Natural killer cell (primary cell): ENCODE measurements around the gene HBZ. TPM values are rescaled to one million over a fixed set of nuclear protein-coding genes. Genes with fewer than 3 reads are reported as not detected.
"Not testable (repeated sequence)": the region's sequence is repeated elsewhere in the genome, so short reads cannot be mapped to it uniquely, and the experiment has no call there.

Experiments used
- ATAC-seq, 3 donors: fragments of 150-1000 bp in 2 of 3; fragments of 200-7000 bp in 1 of 3; cut with Tn5 transposase; 1 replicate in 1 of 3; 2 replicates in 2 of 3; pipeline ENCODE4 v1.10.0; 2021; ENCODE audit warnings: mild to moderate bottlenecking in 2 of 3, moderate library complexity in 2 of 3
- DNase-seq, 2 donors: peaks; one replicate each; pipeline versions ENCODE4 v3.0.0 to v3.0.0-alpha.2; 2013 to 2021; ENCODE audit warnings: mixed read lengths in 1 of 2
- H3K27ac ChIP-seq: one replicate; pipeline ENCODE4 v1.5.1; 2013; ENCODE audit warnings: mild to moderate bottlenecking, low read length
- H3K27me3 ChIP-seq: one replicate; pipeline ENCODE4 v1.6.1; 2013; ENCODE audit warnings: low read length; ENCODE audit not compliant: control insufficient read depth, insufficient read depth
- H3K36me3 ChIP-seq: one replicate; pipeline ENCODE4 v1.6.1; 2013; ENCODE audit warnings: low read length; ENCODE audit not compliant: control insufficient read depth, insufficient read depth
- H3K4me1 ChIP-seq: one replicate; pipeline ENCODE4 v1.6.1; 2013; ENCODE audit warnings: low read length; ENCODE audit not compliant: control insufficient read depth, insufficient read depth
- H3K4me3 ChIP-seq: one replicate; pipeline ENCODE4 v1.5.1; 2013; ENCODE audit warnings: low read length
- H3K9me3 ChIP-seq: one replicate; pipeline ENCODE4 v1.6.1; 2013; ENCODE audit warnings: low read length; ENCODE audit not compliant: control insufficient read depth, insufficient read depth
- H3K27ac Mint-ChIP-seq, 2 donors: one replicate each; pipeline ENCODE4 v1.8.0; 2022; ENCODE audit warnings: mild to moderate bottlenecking in 2 of 2, mixed read lengths in 2 of 2, moderate library complexity in 1 of 2
- H3K27me3 Mint-ChIP-seq, 2 donors: one replicate each; pipeline ENCODE4 v1.8.0; 2022; ENCODE audit warnings: low read depth in 2 of 2, mixed read lengths in 2 of 2
- H3K36me3 Mint-ChIP-seq: one replicate; pipeline ENCODE4 v1.8.0; 2022; ENCODE audit warnings: mixed read lengths
- H3K4me1 Mint-ChIP-seq, 2 donors: one replicate each; pipeline ENCODE4 v1.8.0; 2022; ENCODE audit warnings: mixed read lengths in 2 of 2
- H3K4me3 Mint-ChIP-seq: one replicate; pipeline ENCODE4 v1.8.0; 2022; ENCODE audit warnings: mild to moderate bottlenecking, moderate library complexity, mixed read lengths
- H3K9me3 Mint-ChIP-seq, 2 donors: one replicate each; pipeline ENCODE4 v1.8.0; 2022; ENCODE audit warnings: mixed read lengths in 2 of 2
- CTCF ChIP-seq: fragments of 200-600 bp; IDR thresholded peaks from one replicate; pipeline ENCODE4 v1.8.0; 2022; ENCODE audit warnings: antibody characterized with exemption
- WGBS: methylation state at CpG from one replicate; pipeline ENCODE4 v1.1.7; 2013; ENCODE audit warnings: missing lambda C conversion rate; ENCODE audit not compliant: insufficient coverage; 5-methylcytosine and 5-hydroxymethylcytosine counted together
- intact Hi-C: fragments of 100-400 bp; cut with micrococcal nuclease; formaldehyde crosslinking; loops from one replicate; pipeline ENCODE4 v1.14.2; 2022
- total RNA-seq, 4 donors: library from RNA; stranded (reverse); fragments of 120-200 nt in 1 of 4; gene quantifications; one replicate each; pipeline versions ENCODE4 v1.2.3 to v1.2.4, GENCODE V29; 2013 to 2022

The HBZ gene
- total RNA-seq, 3 donors from 2014 or later (not counting 1 experiment from before 2014, with no cell fraction given), result not detected

- no peaks in the 10 kb centered on the region for H3K9me3 ChIP-seq
- peak overlapping the region; percentile 35 for H3K4me3 Mint-ChIP-seq
- no peaks in the 10 kb centered on the region for H3K9me3 Mint-ChIP-seq
- H3K4me1 ChIP-seq, result peaks cover 21% of the 10 kb centered on the region
- H3K36me3 ChIP-seq, result no peaks in the 10 kb centered on the region
- no peak overlapping the region for H3K27ac ChIP-seq
- ATAC-seq (no peak), DNase-seq (no peak)
- intact Hi-C loops, result no loop called here
- H3K4me3 ChIP-seq, result no peak overlapping the region
- no peaks in the 10 kb centered on the region for H3K36me3 Mint-ChIP-seq
- H3K27ac Mint-ChIP-seq, result no peak overlapping the region
- peaks cover 0 to 11% of the 10 kb centered on the region in 2 donors for H3K4me1 Mint-ChIP-seq
- WGBS, result 23% methylated on average over 11 of the region's 11 CpGs
- peaks cover 7 to 39% of the 10 kb centered on the region in 2 donors for H3K27me3 Mint-ChIP-seq
- no peak for TF ChIP-seq CTCF
- H3K27me3 ChIP-seq, result peaks cover 34% of the 10 kb centered on the region
Measured at GRCh38 chr16:167122-167690, 14.8 kb downstream of the HBZ start.

GRCh38 chr16:168424-168823, 16.0 kb downstream of the HBZ start:
- H3K36me3 ChIP-seq, result no peaks in the 10 kb centered on the region
- no peaks in the 10 kb centered on the region for H3K9me3 ChIP-seq
- peaks cover 7 to 41% of the 10 kb centered on the region in 2 donors for H3K27me3 Mint-ChIP-seq
- H3K36me3 Mint-ChIP-seq, result no peaks in the 10 kb centered on the region
- H3K4me1 Mint-ChIP-seq, result peaks cover 0 to 13% of the 10 kb centered on the region in 2 donors
- DNase-seq (no peak), ATAC-seq (no peak)
- intact Hi-C loops, result no loop called here
- H3K4me3 Mint-ChIP-seq, result no peak overlapping the region
- no peak overlapping the region for H3K4me3 ChIP-seq
- peaks cover 32% of the 10 kb centered on the region for H3K27me3 ChIP-seq
- peaks cover 21% of the 10 kb centered on the region for H3K4me1 ChIP-seq
- no peak overlapping the region for H3K27ac ChIP-seq
- H3K9me3 Mint-ChIP-seq, result no peaks in the 10 kb centered on the region
- TF ChIP-seq CTCF, result no peak
- H3K27ac Mint-ChIP-seq, result no peak overlapping the region
- 65% methylated on average over 6 of the region's 6 CpGs for WGBS

- Histone ChIP-seq H3K27ac (no peak overlapping the region), H3K27me3 (peaks cover 32% of the 10 kb centered on the region), H3K4me1 (peaks cover 21% of the 10 kb centered on the region), H3K9me3 (no peaks in the 10 kb centered on the region), H3K4me3 (no peak overlapping the region), H3K36me3 (no peaks in the 10 kb centered on the region)
- Mint-ChIP-seq H3K9me3 (no peaks in the 10 kb centered on the region), H3K36me3 (no peaks in the 10 kb centered on the region), H3K4me1 (peaks cover 0 to 16% of the 10 kb centered on the region in 2 donors), H3K4me3 (no peak overlapping the region), H3K27ac (no peak overlapping the region), H3K27me3 (peaks cover 7 to 46% of the 10 kb centered on the region in 2 donors)
- intact Hi-C loops, result no loop called here
- 45% methylated on average over 3 of the region's 3 CpGs for WGBS
- no peak for DNase-seq
- ATAC-seq, result no peak
- no peak for TF ChIP-seq CTCF
Measured at GRCh38 chr16:169014-169413, 16.6 kb downstream of the HBZ start.

GRCh38 chr16:170088-170507, 17.7 kb downstream of the HBZ start:
- 8% methylated on average over 5 of the region's 5 CpGs for whole genome bisulfite sequencing
- peaks cover 20% of the 10 kb centered on the region for H3K4me1 ChIP-seq
- H3K36me3 ChIP-seq, intact Hi-C loops, ATAC-seq, DNase-seq, H3K4me3 Mint-ChIP-seq, H3K9me3 Mint-ChIP-seq, H3K36me3 Mint-ChIP-seq, H3K9me3 ChIP-seq, H3K27ac ChIP-seq, H3K4me3 ChIP-seq, H3K27ac Mint-ChIP-seq: not testable (repeated sequence)
- H3K27me3 ChIP-seq, result peaks cover 36% of the 10 kb centered on the region
- peaks cover 17 to 50% of the 10 kb centered on the region in 2 donors for H3K27me3 Mint-ChIP-seq
- peaks cover 0 to 20% of the 10 kb centered on the region in 2 donors for H3K4me1 Mint-ChIP-seq
